ENCODE results near the gene SYP.
A peak's percentile ranks its signal among the peaks of the same experiment; 100 is the strongest.

Gene SYP

DNA sequence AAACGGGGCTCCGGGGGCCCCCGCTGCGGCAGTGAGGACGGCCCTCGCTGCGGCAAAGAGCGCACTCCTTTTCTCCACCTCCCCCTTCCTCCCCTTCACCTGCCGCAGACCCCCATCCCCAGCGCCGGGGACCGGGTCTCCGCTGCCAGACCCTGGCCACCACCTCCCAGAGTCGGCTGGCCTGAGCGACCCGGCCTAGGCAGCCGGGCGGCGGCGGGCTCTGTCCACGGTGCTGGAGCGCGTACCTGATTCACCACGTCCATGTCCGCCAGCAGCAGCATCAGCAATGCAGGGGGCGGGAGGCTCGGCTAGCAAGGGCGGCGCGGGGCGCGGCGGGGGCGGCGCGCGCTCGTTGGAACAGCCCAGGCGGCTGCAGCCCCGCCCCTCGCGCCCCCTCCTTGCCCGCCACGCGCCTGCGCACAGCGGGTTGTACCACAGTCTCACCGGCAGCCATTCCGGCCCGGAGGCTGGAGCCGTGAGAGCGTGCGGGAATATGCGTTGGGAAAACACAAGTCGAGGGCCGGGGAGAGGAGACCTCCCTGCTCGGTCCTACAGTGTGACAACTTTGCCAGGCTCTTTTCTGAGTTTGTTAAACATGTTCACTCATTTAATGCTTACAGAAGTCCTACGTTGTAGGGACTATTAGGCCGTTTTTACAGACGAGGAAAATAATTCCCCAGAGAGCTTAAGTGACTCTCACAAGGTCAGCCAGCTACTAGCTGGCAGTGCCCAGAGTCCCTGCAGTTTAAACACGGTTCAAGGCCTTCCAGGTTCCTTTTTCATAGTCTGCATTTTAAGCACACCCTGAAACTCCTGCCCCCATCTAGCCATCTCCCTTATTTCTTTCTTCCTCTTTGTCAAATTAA, at the start of gene SYP:
Gene SYP (minus strand): TSS at position 288 of the 866 bp plus-strand sequence. CDS start 7 bp downstream, at position 281.
- DNase-seq: peak; percentile 68

DNA sequence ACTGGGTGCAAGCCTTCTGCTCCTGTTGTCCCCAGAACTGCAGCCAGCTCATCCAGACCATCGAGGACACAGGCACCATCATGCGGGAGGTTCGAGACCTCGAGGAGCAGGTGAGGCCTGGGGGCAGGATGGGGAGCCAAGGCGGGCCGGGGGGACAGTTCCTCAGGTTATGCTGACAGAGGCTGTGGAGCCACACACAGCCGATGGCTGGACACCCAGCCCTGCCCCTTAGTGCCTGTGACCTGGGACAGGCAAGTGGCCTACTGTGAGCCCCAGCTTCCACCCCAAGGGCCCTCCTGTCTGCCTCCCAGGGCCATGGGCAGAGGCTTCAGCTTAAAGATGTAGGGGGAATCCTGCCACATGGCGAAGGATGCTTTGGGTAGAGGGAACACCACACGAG, 49.6 kb upstream of the SYP start:
- DNase-seq: no peak

DNA sequence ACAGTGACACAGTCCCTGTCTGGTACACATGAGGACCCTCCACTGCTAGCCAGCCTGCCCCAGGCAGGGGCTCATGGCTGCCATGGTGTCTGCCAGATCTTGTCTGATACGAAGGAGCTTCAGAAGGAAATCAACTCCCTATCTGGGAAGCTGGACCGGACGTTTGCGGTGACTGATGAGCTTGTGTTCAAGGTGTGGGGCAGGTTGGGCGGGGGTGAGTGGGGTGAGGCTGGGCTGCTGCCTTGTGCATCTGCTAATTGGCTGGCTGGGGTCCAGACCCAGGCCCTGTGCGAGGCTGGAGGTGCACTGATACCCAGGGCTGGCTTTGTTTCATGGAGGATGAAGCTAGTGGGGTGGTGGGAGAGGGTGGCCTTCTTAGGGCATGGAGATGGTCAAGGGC, 49.1 kb upstream of the SYP start:
- DNase-seq: no peak

DNA sequence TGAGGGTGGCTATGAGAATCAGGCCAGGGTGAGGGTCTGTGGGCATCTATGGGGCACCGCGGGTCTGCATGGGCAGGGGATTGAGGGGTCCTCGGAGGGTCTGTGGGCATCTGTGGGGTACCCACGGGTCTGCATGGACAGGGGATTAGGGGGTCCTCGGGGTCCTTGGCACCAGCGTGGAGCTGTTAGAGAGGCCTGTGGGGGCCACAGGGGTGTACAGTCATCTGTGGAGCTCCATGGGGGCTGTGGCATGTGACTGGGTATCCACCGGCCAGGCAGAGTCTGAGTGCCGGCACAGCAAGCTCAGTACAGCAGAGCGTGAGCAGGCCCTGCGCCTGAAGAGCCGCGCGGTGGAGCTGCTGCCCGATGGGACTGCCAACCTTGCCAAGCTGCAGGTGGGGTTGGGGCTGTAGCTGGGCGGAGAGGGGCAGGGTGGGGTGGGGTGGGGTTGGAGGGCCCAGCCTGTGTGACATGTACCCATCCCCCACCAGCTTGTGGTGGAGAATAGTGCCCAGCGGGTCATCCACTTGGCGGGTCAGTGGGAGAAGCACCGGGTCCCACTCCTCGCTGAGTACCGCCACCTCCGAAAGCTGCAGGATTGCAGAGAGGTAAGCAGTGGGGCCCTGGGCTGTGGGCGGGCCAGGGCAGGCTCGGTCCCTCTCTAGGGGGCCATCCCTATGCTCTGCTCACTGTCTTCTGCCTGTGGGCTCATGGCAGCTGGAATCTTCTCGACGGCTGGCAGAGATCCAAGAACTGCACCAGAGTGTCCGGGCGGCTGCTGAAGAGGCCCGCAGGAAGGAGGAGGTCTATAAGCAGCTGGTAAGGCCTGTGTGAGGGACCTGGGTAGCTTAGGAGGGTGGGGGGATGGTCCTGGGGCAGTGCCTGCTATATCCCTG, 48.2 kb upstream of the SYP start:
- DNase-seq: peak; percentile 3

DNA sequence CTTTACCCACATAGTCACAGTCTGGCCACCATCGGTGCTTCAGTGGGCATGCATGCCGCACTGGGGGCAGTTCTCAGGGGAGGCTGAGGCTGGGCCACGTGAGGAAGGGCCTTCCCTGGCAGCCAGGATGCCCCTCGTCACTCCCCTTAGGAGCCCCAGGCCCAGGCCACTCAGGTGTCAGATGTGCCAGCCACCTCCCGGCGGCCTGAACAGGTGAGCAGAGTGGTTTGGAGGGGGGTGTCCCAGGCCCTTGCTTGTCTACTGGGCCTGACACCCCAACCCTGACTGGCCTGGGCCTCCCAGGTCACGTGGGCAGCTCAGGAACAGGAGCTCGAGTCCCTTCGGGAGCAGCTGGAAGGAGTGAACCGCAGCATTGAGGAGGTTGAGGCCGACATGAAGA, 47.4 kb upstream of the SYP start:
- DNase-seq: no peak

DNA sequence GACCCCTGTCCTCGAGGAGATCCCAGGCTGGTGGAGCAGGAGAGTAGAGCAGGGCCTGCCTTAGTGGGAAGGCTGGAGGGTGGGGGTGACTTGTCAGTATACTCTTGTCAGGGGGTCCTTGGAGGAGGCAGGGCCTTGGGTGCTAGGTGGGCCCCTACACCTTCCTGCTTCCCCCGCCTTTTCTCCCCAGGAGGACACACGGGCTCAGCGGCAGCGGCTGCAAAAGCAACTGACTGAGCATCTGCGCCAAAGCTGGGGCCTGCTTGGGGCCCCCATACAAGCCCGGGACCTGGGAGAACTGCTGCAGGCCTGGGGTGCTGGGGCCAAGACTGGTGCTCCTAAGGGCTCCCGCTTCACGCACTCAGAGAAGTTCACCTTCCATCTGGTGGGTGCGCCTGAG, 46.5 kb upstream of the SYP start:
- DNase-seq: no peak

DNA sequence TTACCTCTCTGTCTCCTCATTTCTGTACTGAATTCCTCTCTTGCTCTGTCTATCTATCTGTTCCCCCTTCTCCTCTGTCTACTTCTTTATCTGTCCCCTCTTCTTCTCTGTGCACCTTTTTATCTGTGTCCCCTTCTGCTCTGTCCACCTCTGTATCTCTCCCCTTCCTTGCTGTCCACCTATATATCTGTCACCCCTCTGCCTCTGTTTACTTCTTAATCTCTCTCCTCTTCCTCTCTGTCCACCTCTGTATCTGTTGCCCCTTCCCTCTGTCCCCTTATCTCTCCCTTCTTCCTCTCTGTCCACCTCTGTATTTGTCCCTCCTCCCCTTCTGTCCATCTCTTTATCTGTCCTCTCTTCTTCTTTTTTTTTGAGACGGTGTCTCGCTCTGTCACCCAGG, 44.2 kb upstream of the SYP start:
- DNase-seq: no peak

DNA sequence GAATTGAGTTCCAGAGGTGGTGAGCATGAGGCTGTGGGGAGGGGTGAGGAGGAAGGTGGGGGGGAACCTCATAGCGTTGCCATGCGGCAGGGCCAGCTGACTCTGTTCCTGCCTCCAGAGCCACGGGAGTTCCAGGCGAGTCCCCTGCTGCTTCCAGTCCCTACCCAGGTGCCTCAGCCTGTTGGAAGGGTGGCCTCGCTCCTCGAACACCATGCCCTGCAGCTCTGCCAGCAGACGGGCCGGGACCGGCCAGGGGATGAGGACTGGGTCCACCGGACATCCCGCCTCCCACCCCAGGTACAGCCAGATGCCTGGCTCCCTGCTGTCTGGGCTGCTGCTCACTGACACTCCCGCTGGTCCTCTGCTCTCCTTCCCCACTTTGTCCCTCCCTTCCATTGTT, 43.2 kb upstream of the SYP start:
- no peak for DNase-seq

DNA sequence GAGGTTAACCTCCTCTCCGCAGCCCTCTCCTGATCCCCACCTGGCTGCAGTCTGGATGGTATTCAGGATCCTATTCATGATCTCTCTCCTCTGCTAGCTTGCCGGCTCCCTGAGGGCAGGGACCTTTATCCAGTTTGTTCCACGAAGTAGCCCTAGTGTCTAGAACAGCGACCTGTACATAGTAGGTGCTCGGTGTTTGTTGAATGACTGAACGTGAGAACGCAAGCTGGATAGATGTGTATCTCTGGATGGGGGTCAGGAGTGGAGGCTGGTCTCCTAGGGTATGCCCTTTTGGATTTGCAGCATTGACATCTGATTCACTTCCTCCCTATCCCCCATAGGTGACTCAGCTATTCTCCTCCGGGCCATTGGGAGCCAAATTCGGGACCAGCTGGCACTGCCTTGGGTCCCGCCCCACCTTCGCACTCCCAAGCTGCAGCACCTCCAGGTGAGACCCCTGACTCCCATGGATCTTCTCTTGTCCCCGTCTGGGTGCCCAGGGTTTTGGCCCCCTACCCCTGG, 42.6 kb upstream of the SYP start:
- no peak for DNase-seq

DNA sequence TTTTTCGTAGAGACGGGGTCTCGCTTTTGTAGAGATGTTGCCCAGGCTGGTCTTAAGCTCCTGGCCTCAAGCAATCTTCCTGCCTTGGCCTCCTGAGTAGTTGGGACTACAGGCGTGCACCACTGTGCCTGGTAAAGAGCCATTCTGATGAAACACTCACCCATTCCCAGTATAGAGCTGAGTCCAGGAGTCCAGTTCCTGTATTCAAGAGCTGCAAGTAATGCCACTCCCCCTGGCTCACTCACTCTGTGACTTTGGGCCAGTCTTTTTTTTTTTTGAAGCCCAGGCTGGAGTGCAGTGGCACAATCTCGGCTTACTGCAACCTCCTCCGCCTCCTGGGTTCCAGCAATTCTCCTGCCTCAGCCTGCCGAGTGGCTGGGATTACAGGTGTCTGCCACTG, 38.7 kb upstream of the SYP start:
- no peak for DNase-seq

DNA sequence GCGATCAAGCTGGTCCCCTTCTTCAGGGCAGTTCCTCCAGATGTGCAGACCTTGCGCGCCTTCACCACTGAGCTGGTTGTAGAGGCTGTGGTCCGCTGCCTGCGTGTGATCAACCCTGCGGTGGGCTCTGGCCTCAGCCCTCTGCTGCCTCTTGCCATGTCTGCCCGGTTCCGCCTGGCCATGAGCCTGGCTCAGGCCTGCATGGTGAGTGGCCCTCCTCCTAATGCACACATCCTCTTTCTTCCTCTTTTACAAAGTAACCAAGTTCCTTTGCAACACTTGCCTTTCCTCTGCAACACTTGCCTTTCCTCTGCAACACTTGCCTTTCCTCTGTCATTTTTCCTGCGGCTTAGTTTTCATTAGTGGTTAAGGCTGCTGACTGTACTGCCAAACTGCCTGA, 37.1 kb upstream of the SYP start:
- no peak for DNase-seq

DNA sequence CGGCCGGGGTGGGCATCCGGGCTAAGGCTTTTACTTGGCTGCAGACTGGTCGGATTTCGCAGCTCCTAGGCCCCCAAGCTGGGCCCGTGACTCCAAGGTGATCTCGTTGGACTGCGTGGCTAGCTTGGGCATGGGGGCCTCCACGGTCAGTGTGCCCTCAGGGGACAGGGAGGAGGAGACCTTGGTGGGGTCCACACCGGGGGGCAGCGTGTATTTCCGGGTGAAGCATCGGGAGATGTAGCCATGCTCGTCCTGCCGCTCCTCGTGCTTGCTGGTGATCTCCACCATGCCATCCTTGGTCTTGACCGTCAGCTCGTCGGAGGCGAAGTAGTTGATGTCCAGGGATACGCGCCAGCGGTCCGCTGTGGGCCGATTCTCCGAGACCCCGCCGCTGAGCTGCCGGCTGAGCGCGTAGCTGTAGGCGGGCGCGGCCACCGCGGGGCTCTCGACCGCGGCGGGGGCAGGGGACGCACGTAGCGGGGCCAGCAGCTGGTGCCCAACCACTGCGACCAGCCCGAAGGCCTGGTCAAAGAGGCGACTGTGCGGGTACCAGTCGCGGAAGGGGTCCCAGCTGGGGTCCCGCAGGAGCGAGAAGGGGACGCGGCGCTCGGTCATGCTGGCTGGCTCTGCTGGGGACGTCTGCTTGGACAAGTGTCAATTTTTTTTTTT, 34.0 kb upstream of the SYP start:
- no peak for DNase-seq

DNA sequence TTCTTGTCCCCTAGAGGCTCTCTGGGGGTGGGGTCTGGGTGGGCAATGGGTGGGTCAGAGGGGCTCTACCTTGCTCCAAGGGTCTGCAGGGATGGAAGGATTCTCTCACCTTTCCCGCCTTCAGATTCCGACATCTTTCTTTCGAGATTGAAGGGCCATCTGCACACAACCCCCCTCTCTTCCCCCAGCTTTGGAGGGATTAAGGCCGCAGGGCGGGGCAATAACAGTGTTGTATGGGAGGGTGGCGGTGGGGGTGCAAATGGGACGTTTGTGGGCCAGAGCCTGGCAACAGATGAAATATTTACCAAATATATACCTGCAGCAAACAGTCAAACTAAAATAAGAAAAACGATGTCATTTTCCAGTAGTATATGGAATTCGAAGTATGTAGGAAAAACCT, 33.2 kb upstream of the SYP start, which contains the start of gene CACNA1F:
Gene CACNA1F (minus strand): TSS at position 165 of the 400 bp plus-strand sequence. CDS start 31 bp downstream, at position 134.
- no peak for DNase-seq

DNA sequence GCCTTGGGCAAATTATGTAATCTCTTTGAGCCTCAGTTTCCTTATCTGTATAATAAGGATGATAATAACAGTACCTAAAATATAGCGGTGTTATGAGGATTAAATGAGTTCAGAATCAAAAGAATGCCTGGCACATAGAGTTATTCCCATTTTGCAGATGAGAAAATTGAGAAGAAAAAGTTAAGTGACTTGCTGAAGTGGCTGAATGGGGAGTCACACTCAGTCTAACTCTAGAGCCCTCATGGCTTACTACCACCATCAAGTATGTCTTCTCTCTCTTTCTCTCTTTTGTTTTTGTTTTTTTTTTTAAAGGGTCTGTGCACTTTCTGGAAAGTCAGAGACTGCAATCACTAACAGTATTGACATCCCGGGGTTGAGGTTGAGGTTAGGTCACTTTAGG, 32.5 kb upstream of the SYP start:
- no peak for DNase-seq

DNA sequence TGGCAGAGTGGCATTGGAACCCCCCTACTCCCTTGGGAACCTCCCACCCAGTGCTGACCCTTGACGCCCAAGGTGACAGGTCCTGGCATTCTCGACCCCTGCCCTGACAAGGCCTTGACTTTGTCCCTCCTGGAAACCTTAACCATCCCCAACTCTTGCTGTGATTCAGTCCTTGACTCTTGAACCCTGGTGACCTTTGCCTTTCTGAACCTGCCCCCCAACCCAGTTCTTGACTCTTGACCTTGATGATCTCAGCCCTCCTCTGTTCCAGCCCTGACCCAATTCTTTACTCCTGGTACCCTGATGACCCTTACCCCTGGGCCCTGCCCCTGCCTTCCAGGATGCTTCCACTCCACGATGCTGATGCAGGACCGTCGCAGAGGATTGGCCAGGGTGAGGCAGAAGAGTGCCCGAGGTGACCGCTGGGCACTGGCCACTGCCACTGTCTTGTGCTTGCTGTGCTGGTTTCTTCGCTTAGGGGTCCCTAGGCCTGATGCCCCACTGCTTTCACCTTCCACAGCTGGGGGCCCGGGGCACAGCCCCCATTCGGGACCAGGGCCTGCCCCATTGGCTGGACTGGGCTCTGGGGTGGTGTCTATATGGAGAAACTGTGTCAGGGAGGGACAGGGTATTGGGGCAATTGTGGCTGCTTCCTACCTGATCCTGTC, 31.5 kb upstream of the SYP start:
- DNase-seq: no peak

DNA sequence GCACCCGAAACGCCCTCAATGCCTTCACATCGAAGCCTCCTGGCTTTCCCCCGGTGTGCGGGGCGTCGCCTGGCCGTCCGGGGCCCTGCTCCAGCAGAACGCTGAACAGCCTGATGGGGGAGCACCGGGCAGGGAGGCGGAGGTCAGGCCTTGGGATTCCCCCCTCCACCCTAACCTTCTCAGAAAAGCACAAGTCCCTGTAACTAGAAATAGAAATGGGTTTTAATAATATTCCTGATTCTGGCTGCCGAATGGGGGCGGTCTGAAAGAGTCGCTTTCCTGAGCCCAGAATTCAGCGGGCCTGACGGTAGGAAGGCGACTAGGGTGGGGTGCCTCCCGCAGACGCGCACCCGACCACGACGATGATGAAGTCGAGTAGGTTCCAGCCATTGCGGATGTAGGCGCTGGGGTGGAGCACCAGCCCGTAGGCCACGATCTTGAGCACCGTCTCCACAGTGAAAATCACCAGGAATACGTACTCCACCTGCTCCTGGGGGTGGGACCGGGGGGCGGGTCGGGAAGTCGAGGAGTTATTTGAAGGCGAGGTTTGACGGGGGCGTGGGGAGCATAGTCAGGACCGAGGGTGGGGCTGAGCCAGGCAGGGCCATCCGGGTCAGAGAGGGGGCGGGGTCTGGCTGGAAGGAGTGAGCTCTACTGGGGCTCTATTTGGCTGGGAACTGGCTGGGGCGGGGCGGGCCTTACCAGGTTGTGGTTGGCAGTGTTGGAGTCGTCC, 30.7 kb upstream of the SYP start:
- peak; percentile 26 for DNase-seq

DNA sequence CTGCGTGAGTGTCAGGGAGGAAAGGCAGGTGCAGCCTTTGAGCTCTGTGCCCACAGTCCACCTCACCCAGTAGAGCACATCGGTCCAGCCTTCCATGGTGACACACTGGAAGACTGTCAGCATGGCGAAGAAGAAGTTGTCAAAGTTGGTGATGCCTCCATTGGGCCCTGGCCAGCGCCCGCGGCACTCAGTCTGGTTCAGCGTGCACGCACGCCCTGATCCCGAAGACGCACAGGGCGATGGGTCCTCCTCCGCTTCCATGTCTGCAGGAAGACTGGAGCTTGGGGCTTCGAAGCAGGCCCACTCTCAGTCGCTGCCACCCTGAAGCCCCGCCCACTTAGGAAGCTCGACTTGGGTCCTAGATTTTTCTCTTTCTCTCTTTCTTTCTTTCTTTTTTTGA, 28.2 kb upstream of the SYP start:
- no peak for DNase-seq

DNA sequence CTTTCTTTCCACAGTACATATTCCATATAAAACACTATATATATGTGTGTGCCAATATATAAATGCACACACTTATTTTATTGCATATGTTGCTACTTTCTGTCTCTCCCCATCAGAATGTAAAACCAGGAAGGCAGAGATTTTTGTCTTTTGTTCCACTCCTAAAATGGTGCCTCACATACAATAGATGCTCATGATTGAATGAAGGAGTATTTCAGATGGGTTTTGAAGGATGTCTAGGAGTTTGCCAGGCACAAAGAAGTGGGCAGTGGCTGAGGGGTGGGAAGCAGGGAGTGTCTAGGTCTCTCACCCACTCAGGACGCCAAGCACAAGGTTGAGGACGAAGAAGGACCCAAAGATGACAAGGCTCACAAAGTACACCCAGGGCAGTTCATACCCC, 27.7 kb upstream of the SYP start:
- no peak for DNase-seq

DNA sequence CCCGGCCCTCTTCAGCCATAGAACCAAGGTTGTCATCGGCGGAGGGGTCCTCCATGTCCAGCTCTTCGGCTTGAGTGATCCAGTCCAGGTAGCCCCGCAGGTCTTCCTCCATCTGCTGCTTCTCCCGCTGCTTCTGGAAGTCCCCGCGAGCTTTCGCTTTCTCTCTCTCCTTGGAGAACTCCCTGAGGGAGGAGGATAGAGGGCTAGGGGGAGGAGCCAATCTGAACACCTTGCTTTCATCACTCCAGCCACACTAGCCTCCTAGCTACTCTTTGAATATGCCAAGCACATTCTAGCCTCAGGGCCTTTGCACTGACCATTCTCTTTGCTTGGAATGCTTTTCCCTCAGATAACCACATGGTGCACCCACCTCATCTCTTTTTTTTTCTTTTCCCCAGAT, 27.0 kb upstream of the SYP start:
- DNase-seq: peak; percentile 1

DNA sequence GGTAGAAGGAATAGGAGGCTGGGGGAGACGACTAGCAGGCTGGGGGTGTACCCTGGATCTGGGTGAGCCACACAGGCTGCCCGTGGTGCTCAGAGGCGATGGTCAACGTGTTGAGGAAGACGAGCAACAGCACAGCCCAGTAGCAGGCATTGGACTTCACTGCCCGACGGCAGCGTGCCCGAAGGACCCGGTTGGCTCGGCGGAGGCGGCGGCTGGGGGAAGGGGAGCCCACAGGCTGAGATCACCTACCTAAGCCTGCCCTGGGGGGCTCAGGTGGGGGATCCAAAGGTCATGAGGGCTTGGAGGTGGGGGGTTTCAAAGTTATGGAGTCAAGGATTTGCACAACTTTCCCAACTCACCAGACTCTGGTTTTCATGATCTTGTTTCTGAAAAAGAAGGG, 25.9 kb upstream of the SYP start:
- DNase-seq: no peak

DNA sequence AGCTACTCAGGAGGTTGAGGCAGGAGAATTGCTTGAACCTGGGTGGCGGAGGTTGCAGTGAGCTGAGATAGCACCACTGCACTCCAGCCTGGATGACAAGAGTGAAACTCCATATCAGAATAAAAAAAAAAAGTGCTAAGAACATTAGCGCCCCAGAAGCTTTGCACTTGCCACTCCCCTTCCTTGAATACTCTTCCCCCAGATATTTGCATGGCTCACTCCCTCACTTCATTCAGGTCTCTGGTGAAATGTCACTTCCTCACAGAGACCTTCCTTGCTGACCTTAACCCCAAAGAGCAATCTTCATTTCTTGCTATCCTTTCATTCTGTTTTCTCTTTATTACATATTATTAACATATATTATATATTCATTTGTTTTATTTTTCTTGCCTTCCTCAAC, 21.9 kb upstream of the SYP start:
- DNase-seq: no peak

DNA sequence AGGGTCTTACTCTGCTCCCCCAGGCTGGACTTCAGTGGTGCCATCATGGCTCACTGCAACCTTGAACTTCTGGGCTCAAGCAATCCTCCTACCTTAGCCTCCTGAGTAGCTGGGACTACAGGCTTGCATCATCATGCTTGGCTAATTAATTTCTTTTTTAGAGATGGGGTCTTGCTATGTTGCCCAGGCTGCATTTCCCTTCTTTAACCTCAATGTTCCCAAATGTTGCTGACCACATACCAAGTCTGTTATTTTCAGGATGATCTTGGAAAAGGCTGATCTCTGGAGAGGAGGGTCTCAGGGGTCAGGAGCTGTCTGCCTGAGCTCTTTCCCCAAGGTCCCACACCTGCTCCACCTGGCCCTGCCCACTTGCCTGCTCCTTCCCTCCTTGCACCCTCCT, 20.1 kb upstream of the SYP start:
- DNase-seq: no peak
